Activated T-helper 2 cell treated with anti-CD3 and anti-CD28 coated beads, Interferon-gamma antibody, Interleukin-2, Interleukin-4, amounts not matched to agents 10 μg/mL and 5 μg/mL and 100 μg/mL, durations not matched to agents 14 hours and 24 hours and 36 hours (primary cell): ENCODE results near the gene FYN. TPM values are rescaled to one million over a fixed set of nuclear protein-coding genes. Genes with fewer than 3 reads are reported as not detected.

Experiments used
- DNase-seq: peaks from one replicate; pipeline ENCODE4 v3.0.0; 2021; ENCODE audit warnings: low spot score
- H3K27ac Mint-ChIP-seq: one replicate; pipeline ENCODE4 v1.8.0; 2021; ENCODE audit warnings: mixed read lengths
- H3K27me3 Mint-ChIP-seq: one replicate; pipeline ENCODE4 v1.8.0; 2021; ENCODE audit warnings: low read depth, mixed read lengths
- H3K36me3 Mint-ChIP-seq: one replicate; pipeline ENCODE4 v1.8.0; 2021; ENCODE audit warnings: low read depth, mixed read lengths
- H3K4me1 Mint-ChIP-seq: one replicate; pipeline ENCODE4 v1.8.0; 2021; ENCODE audit warnings: low read depth, mixed read lengths
- H3K4me3 Mint-ChIP-seq: one replicate; pipeline ENCODE4 v1.8.0; 2021; ENCODE audit warnings: low read depth, mild to moderate bottlenecking, moderate library complexity, mixed read lengths
- H3K9me3 Mint-ChIP-seq: one replicate; pipeline ENCODE4 v1.8.0; 2021; ENCODE audit warnings: mixed read lengths
- intact Hi-C: fragments of 100-400 bp; cut with micrococcal nuclease; formaldehyde crosslinking; loops from one replicate; pipeline ENCODE4 v1.15.1; 2023
- total RNA-seq: library from RNA; stranded (reverse); gene quantifications from 2 replicates; pipeline ENCODE4 v1.2.3, GENCODE V29; 2022

The FYN gene
- total RNA-seq, 1 donor from 2014 or later: 359 TPM

DNA sequence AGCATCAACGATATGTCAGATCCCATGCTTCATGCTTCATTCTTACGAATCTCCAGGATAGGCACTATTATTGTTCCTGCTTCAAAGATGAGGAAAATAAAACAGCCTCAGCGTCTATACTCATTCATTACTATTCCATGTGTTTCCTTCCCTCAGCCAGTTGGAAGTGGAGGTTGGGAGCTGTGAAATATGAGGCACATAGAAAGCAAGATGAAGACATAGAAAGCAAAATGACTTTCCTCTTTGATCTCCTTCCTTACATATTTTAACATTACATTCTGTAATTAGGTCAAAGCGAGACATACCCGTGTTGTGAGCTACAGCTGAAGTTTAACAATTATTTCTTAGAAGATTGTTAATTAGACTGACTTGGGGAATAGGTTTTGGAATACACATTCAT lies 125.4 kb downstream of the FYN start:
- H3K4me1 Mint-ChIP-seq: peaks cover 71% of the 10 kb centered on the region
- H3K27ac Mint-ChIP-seq: peak overlapping the region; percentile 0
- DNase-seq: no peak
- H3K4me3 Mint-ChIP-seq: no peak overlapping the region
- intact Hi-C loops: no loop called here
- peaks cover 77% of the 10 kb centered on the region for H3K36me3 Mint-ChIP-seq
- H3K27me3 Mint-ChIP-seq: no peaks in the 10 kb centered on the region
- H3K9me3 Mint-ChIP-seq: no peaks in the 10 kb centered on the region

DNA sequence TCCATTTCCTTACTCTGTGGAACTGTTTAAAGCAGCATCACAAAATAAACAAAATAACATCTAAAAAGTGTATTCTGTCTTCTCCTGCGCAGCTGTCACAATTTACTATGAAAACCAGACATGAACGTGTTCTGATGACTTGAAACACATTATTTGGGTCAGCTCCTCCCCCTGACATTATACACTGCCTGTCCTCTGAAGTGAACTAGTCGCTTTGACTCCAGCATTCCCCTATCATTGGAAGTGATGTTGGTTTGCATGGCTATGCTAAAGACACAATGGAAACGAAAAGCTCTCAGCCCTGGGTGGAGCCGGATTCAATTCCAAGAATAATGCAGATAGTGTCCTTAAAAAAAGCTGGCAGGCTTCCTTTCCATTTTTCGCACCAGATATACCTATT lies 125.9 kb downstream of the FYN start:
- Mint-ChIP-seq H3K36me3 (peaks cover 79% of the 10 kb centered on the region), H3K4me1 (peaks cover 72% of the 10 kb centered on the region), H3K4me3 (no peak overlapping the region), H3K27ac (no peak overlapping the region), H3K9me3 (no peaks in the 10 kb centered on the region), H3K27me3 (no peaks in the 10 kb centered on the region)
- DNase-seq: no peak
- intact Hi-C loops: no loop called here

GRCh38 chr6:111746983-111747382 lies 126.3 kb downstream of the FYN start:
- intact Hi-C loops: no loop called here
- DNase-seq: no peak
- Mint-ChIP-seq H3K27me3 (no peaks in the 10 kb centered on the region), H3K9me3 (no peaks in the 10 kb centered on the region), H3K4me1 (peaks cover 71% of the 10 kb centered on the region), H3K4me3 (no peak overlapping the region), H3K36me3 (peaks cover 79% of the 10 kb centered on the region), H3K27ac (no peak overlapping the region)

DNA sequence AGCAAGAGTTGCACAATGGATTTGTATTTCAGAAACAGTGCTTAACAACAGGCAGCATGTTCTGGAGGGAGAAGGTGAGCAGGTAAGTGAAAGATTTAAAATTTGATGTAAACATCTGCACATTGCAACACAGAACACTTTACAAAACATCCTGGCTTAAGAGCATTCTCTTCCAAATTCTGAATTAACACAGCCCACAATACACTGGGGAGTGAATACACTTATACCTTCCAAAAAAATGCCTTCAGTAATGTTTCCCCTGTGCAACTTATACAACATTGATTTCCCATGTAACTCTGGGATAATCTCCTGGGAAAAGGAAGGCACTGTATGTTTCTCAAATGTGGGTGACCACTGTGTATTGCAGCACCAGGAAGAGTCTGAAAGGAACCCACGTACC lies 127.6 kb downstream of the FYN start:
- H3K4me3 Mint-ChIP-seq: no peak overlapping the region

DNA sequence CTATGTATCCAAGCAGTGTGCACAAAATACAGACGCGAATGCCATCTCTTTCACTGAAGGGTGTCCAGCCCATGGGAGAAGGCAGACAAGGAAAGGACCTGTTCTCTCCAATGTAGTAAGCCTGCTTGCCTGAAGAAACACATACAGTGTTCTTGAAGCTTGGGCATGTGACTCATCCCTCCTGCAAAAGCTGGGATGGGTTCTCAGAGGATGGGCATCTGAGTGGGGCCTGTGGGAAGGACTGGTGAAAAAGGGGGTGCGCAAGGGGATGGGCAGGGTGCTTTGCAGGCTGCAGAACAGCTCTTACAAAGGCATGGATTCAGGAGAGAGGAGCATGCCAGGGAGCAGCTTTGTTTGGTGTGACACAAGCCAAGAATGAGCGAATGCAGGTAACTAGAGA lies 128.1 kb downstream of the FYN start:
- intact Hi-C loops: no loop called here
- peak overlapping the region; percentile 27 for H3K27ac Mint-ChIP-seq
- H3K36me3 Mint-ChIP-seq: peaks cover 83% of the 10 kb centered on the region
- H3K9me3 Mint-ChIP-seq: no peaks in the 10 kb centered on the region
- H3K4me1 Mint-ChIP-seq: peaks cover 66% of the 10 kb centered on the region
- no peak for DNase-seq
- no peaks in the 10 kb centered on the region for H3K27me3 Mint-ChIP-seq
- no peak overlapping the region for H3K4me3 Mint-ChIP-seq

More for the DNA sequence above, 127.6 kb downstream of the FYN start:
- peaks cover 66% of the 10 kb centered on the region for H3K4me1 Mint-ChIP-seq
- H3K27ac Mint-ChIP-seq: no peak overlapping the region
- no peaks in the 10 kb centered on the region for H3K9me3 Mint-ChIP-seq
- intact Hi-C loops: no loop called here
- H3K27me3 Mint-ChIP-seq: no peaks in the 10 kb centered on the region
- H3K36me3 Mint-ChIP-seq: peaks cover 83% of the 10 kb centered on the region
- DNase-seq: no peak

DNA sequence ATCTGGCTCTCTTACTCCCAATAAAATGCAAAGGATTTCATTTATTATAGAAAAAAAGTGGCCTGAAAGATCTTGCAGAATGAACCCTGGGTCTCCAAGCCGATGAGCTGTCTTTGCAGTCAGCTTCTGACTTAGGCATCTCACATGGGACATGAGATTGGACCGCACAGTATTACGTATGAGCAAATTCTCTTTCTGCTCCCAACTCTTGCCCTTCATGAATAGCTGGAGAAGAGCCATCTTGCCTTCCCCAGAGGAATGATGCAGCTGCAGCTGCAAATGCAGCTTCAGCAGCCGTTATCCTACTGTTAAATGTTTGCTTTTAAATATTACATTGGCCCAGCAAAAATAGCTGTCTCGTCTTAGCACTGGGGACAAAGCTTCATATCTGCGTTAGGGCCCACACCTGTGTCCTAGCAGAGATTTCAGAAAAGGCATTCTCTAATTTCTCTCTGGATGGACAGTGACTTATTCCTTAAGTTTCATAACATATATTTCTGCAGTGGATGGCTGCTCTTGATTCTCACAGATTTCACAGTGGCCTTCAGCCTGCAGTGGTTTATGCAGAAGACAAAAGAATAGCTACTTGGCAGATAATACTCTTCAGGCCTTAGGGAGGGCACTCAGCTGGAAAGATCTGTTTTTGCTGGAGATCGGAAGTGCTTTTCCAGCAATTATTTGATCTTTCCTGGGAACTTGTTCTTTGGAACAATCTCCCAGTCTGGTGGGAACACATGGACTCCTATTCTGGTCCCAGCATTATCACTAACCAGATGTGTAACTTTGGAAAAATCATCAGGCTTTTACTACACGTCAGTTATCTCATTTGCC lies 129.2 kb downstream of the FYN start:
- Mint-ChIP-seq H3K36me3 (peaks cover 85% of the 10 kb centered on the region), H3K27ac (no peak overlapping the region), H3K27me3 (no peaks in the 10 kb centered on the region), H3K4me3 (no peak overlapping the region), H3K4me1 (peaks cover 67% of the 10 kb centered on the region), H3K9me3 (no peaks in the 10 kb centered on the region)
- no peak for DNase-seq
- intact Hi-C loops: no loop called here

GRCh38 chr6:111743360-111743759 lies 129.9 kb downstream of the FYN start:
- Mint-ChIP-seq H3K27ac (no peak overlapping the region), H3K9me3 (no peaks in the 10 kb centered on the region), H3K4me3 (no peak overlapping the region), H3K4me1 (peaks cover 69% of the 10 kb centered on the region), H3K36me3 (peaks cover 85% of the 10 kb centered on the region), H3K27me3 (no peaks in the 10 kb centered on the region)
- DNase-seq: no peak
- intact Hi-C loops: no loop called here

GRCh38 chr6:111741177-111741952 lies 131.9 kb downstream of the FYN start:
- no peak overlapping the region for H3K4me3 Mint-ChIP-seq
- H3K9me3 Mint-ChIP-seq: no peaks in the 10 kb centered on the region
- intact Hi-C loops: no loop called here
- no peaks in the 10 kb centered on the region for H3K27me3 Mint-ChIP-seq
- no peak overlapping the region for H3K27ac Mint-ChIP-seq
- H3K36me3 Mint-ChIP-seq: peaks cover 88% of the 10 kb centered on the region
- peaks cover 68% of the 10 kb centered on the region for H3K4me1 Mint-ChIP-seq
- no peak for DNase-seq

GRCh38 chr6:111740506-111740905 lies 132.7 kb downstream of the FYN start:
- H3K4me3 Mint-ChIP-seq: no peak overlapping the region
- H3K36me3 Mint-ChIP-seq: peaks cover 90% of the 10 kb centered on the region
- DNase-seq: no peak
- intact Hi-C loops: no loop called here
- H3K27ac Mint-ChIP-seq: no peak overlapping the region
- H3K27me3 Mint-ChIP-seq: no peaks in the 10 kb centered on the region
- peaks cover 68% of the 10 kb centered on the region for H3K4me1 Mint-ChIP-seq
- no peaks in the 10 kb centered on the region for H3K9me3 Mint-ChIP-seq

GRCh38 chr6:111739257-111739696 lies 134.0 kb downstream of the FYN start:
- no peaks in the 10 kb centered on the region for H3K27me3 Mint-ChIP-seq
- intact Hi-C loops: no loop called here
- H3K4me3 Mint-ChIP-seq: no peak overlapping the region
- peaks cover 93% of the 10 kb centered on the region for H3K36me3 Mint-ChIP-seq
- H3K4me1 Mint-ChIP-seq: peaks cover 73% of the 10 kb centered on the region
- H3K9me3 Mint-ChIP-seq: no peaks in the 10 kb centered on the region
- no peak overlapping the region for H3K27ac Mint-ChIP-seq
- no peak for DNase-seq

DNA sequence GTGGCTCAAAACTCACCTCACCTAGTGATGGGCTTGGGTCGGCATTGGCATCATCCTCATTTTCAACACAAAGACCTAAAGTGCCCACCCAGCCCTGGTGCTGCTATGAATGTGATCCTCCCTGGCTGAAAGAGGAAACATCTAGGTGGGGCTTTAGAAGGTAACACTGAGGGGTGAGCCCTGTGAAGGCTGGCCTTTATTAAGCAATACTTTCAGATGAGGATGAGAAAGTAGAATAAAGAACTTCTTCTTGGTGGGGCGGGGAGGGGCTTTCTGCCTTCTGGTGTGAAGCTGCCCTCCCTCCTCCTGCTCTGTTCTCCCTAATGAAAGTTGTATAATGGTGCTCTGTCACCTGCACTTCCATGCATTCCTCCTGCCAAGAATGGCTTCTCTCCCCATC lies 134.6 kb downstream of the FYN start:
- H3K4me1 Mint-ChIP-seq: peaks cover 70% of the 10 kb centered on the region

GRCh38 chr6:111738156-111738555 lies 135.1 kb downstream of the FYN start:
- Mint-ChIP-seq H3K36me3 (peaks cover 93% of the 10 kb centered on the region), H3K4me3 (no peak overlapping the region), H3K27ac (no peak overlapping the region), H3K9me3 (peaks cover 3% of the 10 kb centered on the region), H3K27me3 (no peaks in the 10 kb centered on the region), H3K4me1 (peaks cover 66% of the 10 kb centered on the region)
- intact Hi-C loops: no loop called here
- no peak for DNase-seq

More for the DNA sequence above, 134.6 kb downstream of the FYN start:
- H3K36me3 Mint-ChIP-seq: peaks cover 93% of the 10 kb centered on the region
- intact Hi-C loops: no loop called here
- no peaks in the 10 kb centered on the region for H3K9me3 Mint-ChIP-seq
- H3K27me3 Mint-ChIP-seq: no peaks in the 10 kb centered on the region
- no peak overlapping the region for H3K4me3 Mint-ChIP-seq
- DNase-seq: no peak
- H3K27ac Mint-ChIP-seq: peak overlapping the region; percentile 18

- no peak for DNase-seq
- H3K9me3 Mint-ChIP-seq: peaks cover 10% of the 10 kb centered on the region
- peaks cover 62% of the 10 kb centered on the region for H3K4me1 Mint-ChIP-seq
- peaks cover 95% of the 10 kb centered on the region for H3K36me3 Mint-ChIP-seq
- intact Hi-C loops: no loop called here
- H3K27me3 Mint-ChIP-seq: no peaks in the 10 kb centered on the region
- H3K4me3 Mint-ChIP-seq: peak overlapping the region; percentile 10
- peak overlapping the region; percentile 68 for H3K27ac Mint-ChIP-seq
Observed at GRCh38 chr6:111737065-111737521, 136.2 kb downstream of the FYN start.
